HK-2 (cell line): Measurements from ENCODE around the gene FYB1.
"Not testable (repeated sequence)": the region's sequence is repeated elsewhere in the genome, so short reads cannot be mapped to it uniquely, and the experiment has no call there.

Experiments used
- DNase-seq: peaks from one replicate; pipeline ENCODE4 v3.0.0-alpha.2; 2018; ENCODE audit not compliant: unreplicated experiment

FYB1 gene

GRCh38 chr5:39226100-39226451 lies 6.7 kb upstream of the FYB1 start:
- DNase-seq: no peak

GRCh38 chr5:39225405-39226099 lies 6.2 kb upstream of the FYB1 start:
- no peak for DNase-seq

- no peak for DNase-seq
These were observed 4.9 kb upstream of the FYB1 start for GRCh38 chr5:39224196-39224761.

- DNase-seq: no peak
These were observed 4.3 kb upstream of the FYB1 start for GRCh38 chr5:39223565-39224156.

- DNase-seq: not testable (repeated sequence)
These were observed 2.3 kb upstream of the FYB1 start for GRCh38 chr5:39221671-39222070.

GRCh38 chr5:39220280-39221030 lies 1.1 kb upstream of the FYB1 start:
- no peak for DNase-seq

GRCh38 chr5:39218482-39219402 lies 621 bp downstream of the FYB1 start:
- DNase-seq: no peak

GRCh38 chr5:39217365-39218281 lies 1.7 kb downstream of the FYB1 start:
- DNase-seq: peak; percentile 44

- no peak for DNase-seq
These were observed 2.7 kb downstream of the FYB1 start for GRCh38 chr5:39216631-39217030.

- DNase-seq: no peak
These were observed 3.5 kb downstream of the FYB1 start for GRCh38 chr5:39215857-39216256.

- no peak for DNase-seq
These were observed 4.3 kb downstream of the FYB1 start for GRCh38 chr5:39214912-39215709.

- no peak for DNase-seq
These were observed 5.7 kb downstream of the FYB1 start for GRCh38 chr5:39213447-39214207.

- DNase-seq: no peak
These were observed 7.6 kb downstream of the FYB1 start for GRCh38 chr5:39211773-39212172.

GRCh38 chr5:39209924-39210323 lies 9.4 kb downstream of the FYB1 start:
- no peak for DNase-seq

- no peak for DNase-seq
These were observed 10.9 kb downstream of the FYB1 start for GRCh38 chr5:39208471-39208870.

- no peak for DNase-seq
These were observed 11.9 kb downstream of the FYB1 start for GRCh38 chr5:39207345-39208045.

- no peak for DNase-seq
These were observed 12.6 kb downstream of the FYB1 start for GRCh38 chr5:39206630-39207321.

- no peak for DNase-seq
These were observed 13.8 kb downstream of the FYB1 start for GRCh38 chr5:39205550-39205949.
